ENCODE results near the gene RASGEF1C.
A peak's percentile ranks its signal among the peaks of the same experiment; 100 is the strongest.

The RASGEF1C gene

GRCh38 chr5:180135967-180136629 is 72.9 kb downstream of the RASGEF1C start:
- TF ChIP-seq POLR2A (IDR thresholded peaks at IDR 0.05; ENCODE audit: low read depth, low read length), result no peak
- FAIRE-seq (no peak), DNase-seq (ENCODE audit: insufficient read length, low spot score) (no peak)

- peak; percentile 97 for DNase-seq (ENCODE audit: insufficient read length, low spot score)
- TF ChIP-seq POLR2A (IDR thresholded peaks at IDR 0.05; ENCODE audit: low read depth, low read length), result no peak
- peak; percentile 94 for FAIRE-seq
Observed at GRCh38 chr5:180135128-180135955, 73.7 kb downstream of the RASGEF1C start.

- TF ChIP-seq POLR2A (IDR thresholded peaks at IDR 0.05; ENCODE audit: low read depth, low read length), result no peak
- no peak for FAIRE-seq
- DNase-seq (ENCODE audit: insufficient read length, low spot score), result no peak
Observed at GRCh38 chr5:180133971-180134508, 75.0 kb downstream of the RASGEF1C start.

- FAIRE-seq, result no peak
- no peak for DNase-seq (ENCODE audit: insufficient read length, low spot score)
- no peak for TF ChIP-seq POLR2A (IDR thresholded peaks at IDR 0.05; ENCODE audit: low read depth, low read length)
Observed at GRCh38 chr5:180133551-180133950, 75.5 kb downstream of the RASGEF1C start.

- DNase-seq (ENCODE audit: insufficient read length, low spot score) (no peak), FAIRE-seq (no peak)
- no peak for TF ChIP-seq POLR2A (IDR thresholded peaks at IDR 0.05; ENCODE audit: low read depth, low read length)
Observed at GRCh38 chr5:180133060-180133459, 76.0 kb downstream of the RASGEF1C start.

GRCh38 chr5:180130876-180131740 is 77.9 kb downstream of the RASGEF1C start:
- no peak for TF ChIP-seq POLR2A (IDR thresholded peaks at IDR 0.05; ENCODE audit: low read depth, low read length)
- DNase-seq (ENCODE audit: insufficient read length, low spot score) (no peak), FAIRE-seq (no peak)

GRCh38 chr5:180130291-180130869 is 78.6 kb downstream of the RASGEF1C start:
- no peak for TF ChIP-seq POLR2A (IDR thresholded peaks at IDR 0.05; ENCODE audit: low read depth, low read length)
- no peak for FAIRE-seq
- DNase-seq (ENCODE audit: insufficient read length, low spot score), result no peak

GRCh38 chr5:180129291-180130190 is 79.5 kb downstream of the RASGEF1C start:
- FAIRE-seq (no peak), DNase-seq (ENCODE audit: insufficient read length, low spot score) (no peak)
- no peak for TF ChIP-seq POLR2A (IDR thresholded peaks at IDR 0.05; ENCODE audit: low read depth, low read length)

- FAIRE-seq, result no peak
Observed at GRCh38 chr5:180128671-180129261, 80.2 kb downstream of the RASGEF1C start.

GRCh38 chr5:180127682-180128670 is 81.0 kb downstream of the RASGEF1C start:
- DNase-seq (ENCODE audit: insufficient read length, low spot score) (no peak), FAIRE-seq (no peak)
- TF ChIP-seq POLR2A (IDR thresholded peaks at IDR 0.05; ENCODE audit: low read depth, low read length), result no peak

More at GRCh38 chr5:180128671-180129261, 80.2 kb downstream of the RASGEF1C start:
- DNase-seq (ENCODE audit: insufficient read length, low spot score), result no peak
- no peak for TF ChIP-seq POLR2A (IDR thresholded peaks at IDR 0.05; ENCODE audit: low read depth, low read length)

Data from H54 (cell line).